IPS-NIHi7 (cell line): Measurements from ENCODE around the gene KDM4B.
A peak's percentile ranks its signal among the peaks of the same experiment; 100 is the strongest.

ENCODE experiments used
- DNase-seq: peaks from one replicate; pipeline ENCODE4 v3.0.0; 2012; ENCODE audit warnings: mixed read lengths; ENCODE audit errors: extremely low spot score

KDM4B gene

DNA sequence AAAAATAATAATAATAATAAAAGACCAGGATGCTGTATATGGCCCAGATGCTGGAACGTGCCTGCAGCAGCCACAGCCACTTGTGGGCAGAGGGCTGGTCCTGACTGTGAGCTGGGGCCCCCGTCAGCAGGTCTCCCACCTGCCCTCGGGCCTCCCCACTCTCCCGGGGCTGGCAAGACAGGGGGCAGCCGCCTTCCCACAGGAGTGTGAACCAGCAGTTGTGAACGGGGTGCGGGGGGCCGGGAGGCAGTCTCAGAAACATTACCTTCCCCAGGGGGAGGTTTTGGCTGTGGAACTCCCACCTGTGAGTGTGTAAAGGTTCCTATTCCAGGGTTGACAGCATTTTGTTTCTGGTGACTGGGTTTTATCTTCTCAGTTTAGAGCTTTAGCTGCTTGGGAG is 151.4 kb downstream of the KDM4B start:
- DNase-seq, result no peak

DNA sequence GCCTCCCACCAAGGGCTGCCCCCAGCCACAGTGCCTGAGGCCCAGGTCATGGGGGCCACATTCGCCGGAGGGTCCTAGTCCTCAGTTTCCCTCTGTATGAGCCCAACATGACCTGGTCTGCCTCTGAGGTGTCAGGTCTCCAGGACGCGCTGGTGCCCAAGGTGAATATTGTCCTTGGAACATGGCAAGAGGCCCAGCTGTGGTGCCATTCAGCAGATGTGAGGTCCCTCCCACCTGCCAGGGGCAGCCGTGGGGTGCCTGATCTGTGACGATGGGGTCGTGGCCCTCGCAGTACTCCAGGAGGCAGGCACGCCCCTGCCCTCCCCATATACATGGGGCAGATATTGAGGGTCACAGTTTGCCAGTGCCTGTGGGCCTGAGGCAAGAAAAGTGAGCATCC is 151.9 kb downstream of the KDM4B start:
- DNase-seq, result no peak

DNA sequence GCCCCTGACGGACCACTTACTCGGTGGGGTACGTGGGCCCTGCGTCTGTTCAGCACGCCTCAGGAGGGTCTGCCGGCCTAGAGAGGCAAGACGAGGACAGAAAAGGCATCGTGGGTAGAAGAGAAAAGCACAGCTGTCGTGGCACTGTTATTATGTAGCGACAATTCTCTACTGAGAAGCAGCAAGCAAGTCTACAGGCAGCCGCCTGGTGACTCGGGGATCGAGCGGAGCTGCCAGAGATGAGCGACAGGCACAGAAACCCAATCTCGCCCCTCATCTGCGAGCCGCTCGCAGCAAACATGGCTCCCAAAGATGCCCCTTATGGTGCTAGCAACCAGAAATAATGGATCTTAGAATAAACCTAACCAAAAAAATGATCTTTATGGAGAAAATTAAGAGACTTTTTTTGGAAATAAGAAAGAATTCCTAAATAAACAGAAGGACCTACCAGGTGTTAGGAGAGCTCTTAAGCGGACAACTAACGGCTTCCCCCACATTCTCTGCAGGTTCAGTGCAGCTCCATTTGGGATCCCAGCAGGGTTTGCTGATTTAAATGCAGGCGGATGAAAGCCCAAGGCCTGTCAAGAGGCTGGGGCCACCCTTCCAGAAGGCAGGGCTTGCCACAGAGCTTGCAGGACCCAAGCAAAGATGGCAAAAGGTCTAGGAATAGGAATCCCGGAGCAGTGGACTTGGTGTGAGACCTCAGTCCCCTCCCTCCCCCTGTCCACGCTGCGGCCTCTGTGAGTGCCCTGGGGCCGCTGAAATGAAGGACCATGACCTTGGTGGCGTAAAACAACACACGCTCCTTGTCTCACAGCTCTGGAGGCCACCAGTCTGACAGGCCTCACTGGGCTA is 152.6 kb downstream of the KDM4B start:
- no peak for DNase-seq

DNA sequence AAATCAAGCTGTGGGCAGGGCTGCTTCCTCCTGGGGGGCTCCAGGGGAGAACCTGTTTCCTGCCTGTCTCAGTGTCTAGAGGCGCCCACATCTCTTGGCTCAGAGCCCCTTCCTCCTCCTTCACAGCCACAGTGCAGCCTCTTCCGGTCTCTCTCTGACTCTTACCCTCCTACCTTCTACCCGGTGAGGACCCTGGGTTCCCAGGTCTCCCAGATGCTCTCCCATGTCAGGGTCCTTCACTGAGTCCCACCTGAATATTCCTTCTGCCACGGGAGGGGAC is 153.1 kb downstream of the KDM4B start:
- no peak for DNase-seq

DNA sequence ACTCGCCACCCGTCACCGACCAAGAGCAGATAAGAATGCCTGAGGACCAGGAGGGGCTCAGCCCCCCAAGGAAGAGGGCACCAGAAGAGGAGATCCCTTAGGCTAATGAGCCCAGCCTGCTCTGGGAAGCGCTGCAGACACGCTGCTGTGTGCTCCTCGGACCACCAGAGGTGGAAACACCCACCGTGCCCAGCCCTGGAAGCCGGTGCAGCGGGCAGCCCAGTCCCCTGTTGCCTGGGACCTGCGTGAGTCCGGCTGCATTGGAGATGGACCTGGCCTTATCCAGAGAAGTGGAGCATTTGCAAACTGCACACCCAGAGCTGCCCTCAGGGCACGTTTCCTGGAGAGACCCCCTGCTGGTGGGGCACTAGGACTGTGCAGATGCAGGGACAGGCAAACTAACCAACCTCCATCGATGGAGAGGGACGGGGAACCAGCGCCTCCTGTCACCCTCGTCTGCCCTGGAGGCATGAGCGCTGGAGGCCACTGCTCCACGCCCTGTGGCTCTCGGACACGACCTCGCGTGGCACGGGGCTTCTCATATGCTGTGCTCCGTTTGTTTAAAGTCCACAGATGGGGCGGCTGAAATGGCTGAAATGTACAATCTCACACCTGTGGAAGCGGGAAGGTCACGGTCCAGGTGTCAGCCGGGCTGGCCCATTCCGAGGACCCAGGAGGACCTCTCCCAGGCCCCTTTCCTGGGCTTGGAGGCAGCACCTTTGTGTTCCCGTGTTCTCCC is 153.9 kb downstream of the KDM4B start:
- no peak for DNase-seq

DNA sequence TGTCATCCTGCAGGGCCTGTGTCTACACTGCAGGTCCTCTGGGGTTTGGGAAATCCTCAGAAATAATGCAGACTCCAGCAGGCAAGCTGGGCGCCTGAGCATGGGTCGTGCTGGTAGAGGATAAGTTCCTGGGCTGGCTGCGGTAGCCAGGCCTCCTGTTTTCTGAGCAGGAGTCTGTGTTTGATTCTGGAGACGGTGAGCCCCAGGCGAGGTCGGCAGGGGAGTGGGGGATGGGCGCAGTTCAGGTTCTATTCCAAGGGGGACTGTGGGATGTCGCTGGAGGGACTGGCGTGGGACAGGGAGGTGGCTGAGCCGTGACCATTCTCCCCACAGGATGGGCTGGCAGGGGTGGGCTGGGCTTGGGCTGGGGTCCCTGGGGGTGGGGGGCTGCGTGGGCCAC is 154.7 kb downstream of the KDM4B start:
- DNase-seq, result no peak

DNA sequence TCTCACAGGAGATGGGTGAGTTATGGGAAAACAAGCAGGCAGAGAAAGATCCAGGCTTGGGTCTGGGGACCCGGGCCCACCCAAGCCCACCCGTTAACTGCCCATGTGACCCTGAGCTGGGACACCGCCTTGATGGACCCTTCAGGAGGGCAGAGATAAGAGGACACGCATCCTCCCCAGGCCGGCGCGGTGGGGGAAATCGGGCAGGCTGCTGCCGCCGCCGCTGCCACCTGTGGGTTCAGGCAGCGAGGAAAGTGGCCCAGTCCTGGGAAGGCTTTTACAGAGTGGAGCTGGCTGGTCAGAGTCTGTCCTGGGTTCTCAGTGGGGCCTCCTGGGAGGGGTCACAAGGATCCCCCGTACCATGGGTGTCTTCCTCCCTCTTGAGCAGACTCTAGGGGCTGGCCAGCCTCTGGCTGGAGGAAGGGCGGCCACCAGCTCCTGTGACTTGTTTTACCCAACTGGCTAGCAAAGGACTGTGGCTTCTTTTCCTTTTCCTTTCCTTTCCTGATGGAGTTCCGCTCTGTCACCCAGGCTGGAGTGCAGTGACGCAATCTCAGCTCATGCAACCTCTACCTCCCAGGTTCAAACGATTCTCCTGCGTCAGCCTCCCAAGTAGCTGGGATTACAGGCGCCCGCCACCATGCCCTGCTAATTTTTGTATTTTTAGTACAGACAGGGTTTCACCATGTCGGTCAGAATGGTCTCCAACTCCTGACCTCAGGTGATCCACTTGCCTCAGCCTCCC is 155.4 kb downstream of the KDM4B start:
- DNase-seq, result no peak

DNA sequence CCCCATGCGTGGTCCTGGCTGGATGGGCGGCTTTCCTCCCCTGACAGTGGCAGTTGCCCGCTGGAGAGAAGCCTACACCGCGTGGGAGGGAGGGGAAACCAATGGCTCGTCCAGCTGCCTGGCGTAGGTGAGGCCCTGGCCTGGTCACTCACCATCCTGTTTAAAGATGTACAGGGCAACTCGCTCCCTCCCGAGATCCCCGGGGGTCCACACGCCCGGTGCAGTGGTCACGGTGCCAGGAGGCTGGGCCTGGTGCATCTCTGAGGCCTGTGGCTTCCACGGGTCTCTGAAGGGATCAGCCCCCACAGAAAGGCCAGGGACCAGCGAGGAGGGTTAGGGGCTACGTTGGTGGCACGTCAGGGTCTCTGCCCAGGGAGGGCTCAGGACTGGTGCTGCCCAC is 156.5 kb downstream of the KDM4B start:
- DNase-seq, result no peak

DNA sequence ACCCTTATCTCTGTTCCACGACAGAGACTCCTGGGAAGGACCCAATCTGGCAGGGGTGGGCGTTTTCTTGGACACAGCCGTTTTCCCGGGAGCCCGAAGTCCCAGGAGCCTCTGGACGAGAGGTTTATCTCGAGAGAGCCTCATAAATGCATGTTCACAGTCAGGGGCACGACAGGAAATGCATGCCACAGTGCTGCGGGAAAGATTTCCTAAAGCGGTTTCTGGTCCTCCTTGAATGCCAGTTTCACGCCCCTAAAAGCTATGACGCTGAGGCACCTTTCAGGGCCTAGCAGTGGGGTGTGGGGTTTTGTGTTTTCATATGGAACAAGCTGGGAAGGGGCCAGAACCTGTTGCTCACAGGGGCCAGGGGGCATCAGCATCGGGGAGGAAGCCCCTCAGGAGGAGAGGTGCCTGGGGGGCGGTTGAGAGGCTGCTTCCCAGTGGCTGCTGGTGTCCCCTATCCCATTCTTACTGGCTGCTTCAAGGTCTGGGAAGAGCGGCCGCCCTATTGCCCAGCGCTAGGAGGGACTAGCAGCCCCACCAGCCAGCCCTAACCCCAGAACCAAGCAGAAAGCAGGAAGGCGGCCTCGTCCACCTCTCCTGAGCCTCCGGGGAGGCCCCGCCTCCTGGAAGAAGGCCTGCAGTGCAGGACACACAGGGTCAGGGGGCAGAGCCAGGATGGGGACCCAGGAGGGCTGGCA is 157.0 kb downstream of the KDM4B start:
- DNase-seq, result peak; percentile 45

DNA sequence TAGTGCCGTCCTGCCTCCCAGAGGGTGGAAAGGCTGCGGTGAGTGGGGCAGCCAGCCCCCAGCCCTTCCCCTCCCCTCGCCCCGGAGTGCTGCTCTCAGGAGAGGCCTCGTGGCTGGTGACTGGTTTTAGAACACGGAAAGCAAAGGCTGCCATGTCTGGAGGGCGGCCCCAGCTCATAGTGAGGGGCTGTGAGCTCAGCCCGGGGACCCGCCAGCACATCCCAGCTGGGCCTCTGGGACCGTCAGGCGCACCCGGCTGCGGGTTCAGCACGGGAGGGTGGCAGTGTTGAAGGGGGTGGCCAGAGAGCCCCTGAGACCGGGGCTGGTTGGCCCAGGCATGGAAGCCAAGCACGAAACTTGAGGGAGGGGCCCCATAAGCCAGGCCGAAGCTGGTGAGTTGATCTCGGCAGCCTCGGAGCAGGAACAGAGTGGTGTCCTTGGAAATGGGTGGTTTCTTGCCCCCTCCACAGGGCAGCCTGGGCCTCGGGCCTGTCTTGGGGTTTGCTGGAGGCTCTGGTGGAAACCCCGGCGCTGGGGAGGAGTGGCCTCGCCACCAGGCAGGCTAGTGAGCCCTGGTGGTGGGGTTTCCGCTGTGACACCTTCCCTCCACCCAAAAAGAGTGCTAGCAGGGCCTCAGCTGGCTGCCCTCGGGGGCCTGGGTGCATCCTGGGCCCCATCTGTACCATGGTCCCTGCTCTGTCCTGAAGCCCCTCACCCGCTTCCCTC is 157.7 kb downstream of the KDM4B start:
- DNase-seq, result no peak

DNA sequence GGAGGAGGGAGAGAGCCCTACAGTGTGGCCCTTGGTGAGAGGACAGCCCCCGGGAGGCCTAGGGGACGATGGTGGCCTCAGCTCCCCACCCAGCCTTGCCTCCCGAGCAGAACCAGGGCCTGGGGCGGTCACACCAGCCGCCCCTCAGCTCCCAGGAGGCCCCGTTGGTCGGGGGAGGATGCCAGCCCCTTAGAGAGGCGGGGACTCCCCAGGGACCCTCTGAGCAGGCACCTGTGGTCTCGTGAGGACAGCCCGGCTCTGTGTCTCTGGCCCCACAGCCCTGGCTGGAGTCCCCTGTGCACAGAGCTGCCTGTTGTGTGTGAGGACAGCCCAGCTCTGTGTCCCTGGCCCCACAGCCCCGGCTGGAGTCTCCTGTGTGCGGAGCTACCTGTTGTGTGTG is 158.8 kb downstream of the KDM4B start:
- DNase-seq, result no peak

DNA sequence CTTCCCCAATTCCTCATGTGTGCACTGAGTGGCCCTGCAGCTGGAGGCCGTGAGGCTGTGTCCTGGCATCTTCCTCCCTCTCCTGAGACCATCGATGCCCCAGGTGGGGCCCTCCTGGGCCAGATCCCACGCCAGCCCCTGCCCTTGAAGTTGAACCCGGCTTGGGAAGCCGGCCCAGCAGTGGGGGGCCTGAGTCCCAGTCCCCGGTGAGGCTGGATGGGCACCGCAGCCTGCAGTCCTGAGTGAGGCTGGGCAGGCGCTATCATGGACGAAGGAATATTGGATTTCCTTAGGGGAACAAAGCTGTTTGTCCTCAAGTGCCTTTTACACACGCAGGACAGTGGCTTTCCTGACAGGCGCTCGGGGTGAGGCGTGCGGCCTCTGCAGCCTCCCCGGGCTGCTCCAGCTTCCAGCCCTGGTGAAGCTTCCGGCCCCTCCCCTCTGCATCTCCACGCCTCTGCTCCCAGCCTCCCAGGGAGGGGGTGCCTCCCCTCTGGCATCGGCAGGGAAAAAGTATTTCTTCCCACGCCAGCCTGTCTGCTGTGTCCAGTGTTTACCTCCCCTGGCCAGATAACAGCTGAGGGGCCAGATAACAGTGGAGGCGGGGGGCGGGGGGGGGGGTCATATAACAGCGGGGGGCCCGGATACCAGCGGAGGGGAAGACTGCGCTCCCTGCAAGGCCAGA is 159.5 kb downstream of the KDM4B start:
- peak; percentile 69 for DNase-seq

DNA sequence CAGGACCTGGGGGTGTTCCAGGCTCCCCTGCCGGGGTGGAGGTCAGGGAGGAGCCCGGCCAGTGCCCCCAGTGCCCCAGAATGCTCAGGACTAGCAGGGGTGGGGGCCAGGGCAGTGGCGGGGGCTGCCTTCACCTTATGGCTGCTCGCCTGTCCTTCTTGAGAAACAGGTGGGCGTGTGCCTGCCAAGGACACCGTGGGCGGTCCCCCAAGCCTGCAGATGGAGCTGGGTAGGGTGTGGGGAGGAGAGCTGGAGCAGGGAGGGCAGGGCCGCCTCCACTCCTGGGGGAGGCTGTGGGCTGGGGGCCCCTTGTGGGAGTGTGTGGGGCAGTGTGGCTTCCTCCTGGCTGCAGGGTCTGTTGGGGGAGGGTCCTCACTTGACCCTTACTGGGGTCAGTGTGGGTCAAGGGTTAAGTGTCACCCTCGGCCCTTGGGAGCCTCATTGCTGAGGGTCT is 160.1 kb downstream of the KDM4B start:
- DNase-seq, result no peak

DNA sequence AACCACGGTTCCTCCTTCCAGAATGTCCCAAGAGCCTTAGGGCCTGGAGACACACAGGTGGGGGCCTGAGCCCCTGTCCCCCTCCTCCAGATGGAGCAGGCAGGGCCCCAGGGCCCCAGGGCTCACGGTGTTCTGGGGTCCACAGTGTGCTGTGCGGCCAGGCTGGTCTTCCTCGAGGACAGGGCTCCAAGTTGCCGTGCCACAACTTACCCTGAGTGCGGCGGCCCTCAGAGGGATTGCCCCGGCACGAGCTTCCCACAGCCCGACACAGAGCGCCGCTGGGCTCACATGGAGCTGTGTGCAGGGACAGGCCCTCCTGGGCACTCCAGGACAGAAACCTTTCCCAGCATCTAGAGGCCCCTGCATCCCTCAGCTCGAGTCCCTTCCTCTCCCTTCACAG is 160.8 kb downstream of the KDM4B start:
- DNase-seq, result no peak

DNA sequence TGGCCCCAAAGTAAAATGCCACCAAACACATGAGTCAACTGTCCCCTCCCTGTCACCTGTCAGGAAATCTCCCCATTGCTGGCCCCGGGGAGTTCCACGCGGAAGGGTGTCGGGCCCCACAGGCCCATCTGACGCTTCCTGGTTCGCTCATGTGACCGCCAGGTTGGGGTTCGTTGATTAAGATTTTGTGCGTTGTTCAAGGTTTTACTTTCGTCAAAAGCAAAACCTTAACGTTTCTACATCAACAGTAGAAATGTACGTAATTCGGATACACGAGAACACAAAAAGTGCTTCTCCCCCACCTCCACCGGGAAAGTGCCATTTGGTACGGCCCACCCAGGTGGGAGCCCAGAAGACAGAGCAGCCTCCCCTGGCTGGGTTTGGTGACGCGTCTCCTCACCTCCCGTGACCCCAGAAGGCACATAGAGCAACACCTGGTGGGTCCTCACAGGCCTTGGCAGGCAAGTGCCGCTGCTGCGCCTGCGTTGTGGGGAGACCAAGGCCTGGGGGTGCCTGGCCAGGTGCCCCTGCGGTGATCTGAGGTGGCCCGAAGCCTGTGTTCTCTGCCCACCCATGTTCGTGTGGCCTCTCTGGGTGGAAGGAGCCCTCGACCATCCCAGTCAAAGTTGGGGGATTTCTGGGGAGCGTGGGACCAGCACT is 161.6 kb downstream of the KDM4B start:
- DNase-seq, result no peak

DNA sequence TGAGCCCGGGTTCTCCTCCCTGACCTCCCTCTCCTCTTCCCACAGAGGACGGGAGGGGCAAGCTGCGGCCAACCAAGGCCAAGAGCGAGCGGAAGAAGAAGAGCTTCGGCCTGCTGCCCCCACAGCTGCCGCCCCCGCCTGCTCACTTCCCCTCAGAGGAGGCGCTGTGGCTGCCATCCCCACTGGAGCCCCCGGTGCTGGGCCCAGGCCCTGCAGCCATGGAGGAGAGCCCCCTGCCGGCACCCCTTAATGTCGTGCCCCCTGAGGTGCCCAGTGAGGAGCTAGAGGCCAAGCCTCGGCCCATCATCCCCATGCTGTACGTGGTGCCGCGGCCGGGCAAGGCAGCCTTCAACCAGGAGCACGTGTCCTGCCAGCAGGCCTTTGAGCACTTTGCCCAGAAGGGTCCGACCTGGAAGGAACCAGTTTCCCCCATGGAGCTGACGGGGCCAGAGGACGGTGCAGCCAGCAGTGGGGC is 162.2 kb downstream of the KDM4B start:
- DNase-seq, result no peak

DNA sequence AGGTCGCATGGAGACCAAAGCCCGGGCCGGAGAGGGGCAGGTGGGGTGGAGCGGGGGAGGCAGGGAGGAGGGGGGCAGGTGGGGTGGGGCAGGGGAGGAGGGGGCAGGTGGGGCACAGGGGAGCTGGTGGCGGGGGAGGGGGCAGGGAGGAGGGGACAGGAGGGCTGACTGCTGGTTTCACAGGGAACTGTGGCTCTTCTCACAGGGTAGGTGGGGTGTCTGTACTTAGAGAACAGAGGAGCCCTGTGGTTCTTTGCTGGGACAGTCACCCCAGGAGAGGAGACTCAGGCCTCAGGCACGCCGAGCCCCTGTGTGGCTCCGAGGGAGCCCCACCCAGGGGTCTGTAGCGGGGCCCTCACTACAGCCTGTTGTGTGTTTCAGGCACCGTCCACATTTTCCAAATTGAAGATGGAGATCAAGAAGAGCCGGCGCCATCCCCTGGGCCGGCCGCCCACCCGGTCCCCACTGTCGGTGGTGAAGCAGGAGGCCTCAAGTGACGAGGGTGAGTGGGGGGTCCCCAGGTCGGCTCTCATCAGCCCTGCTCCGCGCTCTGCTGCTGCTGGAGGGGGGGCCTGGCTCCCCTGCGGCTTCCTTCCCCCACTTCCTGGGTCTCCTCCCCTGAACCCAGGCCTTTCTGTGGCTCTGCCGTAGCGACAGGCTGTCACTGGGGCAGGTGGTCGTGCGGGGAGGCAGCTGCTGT is 162.7 kb downstream of the KDM4B start:
- no peak for DNase-seq

DNA sequence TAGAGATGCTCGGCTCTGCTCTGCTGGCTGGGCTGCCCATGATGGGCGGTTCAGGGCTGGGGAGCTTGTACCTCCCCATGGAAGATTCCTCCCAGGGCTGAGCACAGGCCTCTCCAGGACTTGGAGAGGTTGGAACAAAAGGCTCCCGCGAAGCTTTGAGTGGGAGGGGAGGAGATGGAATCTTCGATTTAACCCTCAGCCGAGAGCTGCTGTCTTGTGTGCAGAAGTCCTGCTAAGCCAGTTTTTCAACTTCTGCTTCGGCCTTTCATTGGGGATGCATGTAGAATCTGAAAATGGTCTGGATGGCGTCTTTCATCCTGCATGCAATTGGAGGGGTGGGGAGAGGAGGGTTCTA is 163.3 kb downstream of the KDM4B start:
- no peak for DNase-seq
